GM18861 (cell line): ENCODE data around the gene CADM3.

Experiments used
- ATAC-seq: cut with Tn5 transposase; IDR thresholded peaks from one replicate; pipeline ENCODE4 v1.9.1; 2021; ENCODE audit not compliant: unreplicated experiment

CADM3 gene

GRCh38 chr1:159172614-159173291 is 1.3 kb downstream of the CADM3 start:
- no peak for ATAC-seq

GRCh38 chr1:159173320-159173719 is 1.9 kb downstream of the CADM3 start:
- no peak for ATAC-seq

GRCh38 chr1:159175571-159175970 is 4.2 kb downstream of the CADM3 start:
- ATAC-seq, result no peak

GRCh38 chr1:159177272-159177907 is 6.0 kb downstream of the CADM3 start:
- ATAC-seq, result no peak

- ATAC-seq, result no peak
Measured at GRCh38 chr1:159179906-159180305, 8.5 kb downstream of the CADM3 start.

- ATAC-seq, result no peak
Measured at GRCh38 chr1:159180516-159180915, 9.1 kb downstream of the CADM3 start.

- ATAC-seq, result no peak
Measured at GRCh38 chr1:159181328-159182024, 10.1 kb downstream of the CADM3 start.

GRCh38 chr1:159184201-159184600 is 12.8 kb downstream of the CADM3 start:
- ATAC-seq, result no peak

GRCh38 chr1:159185121-159185520 is 13.7 kb downstream of the CADM3 start:
- no peak for ATAC-seq

GRCh38 chr1:159187033-159187432 is 15.6 kb downstream of the CADM3 start:
- no peak for ATAC-seq

- ATAC-seq, result no peak
Measured at GRCh38 chr1:159187647-159188374, 16.4 kb downstream of the CADM3 start.

- ATAC-seq, result peak; percentile 89
Measured at GRCh38 chr1:159188375-159188788, 17.0 kb downstream of the CADM3 start.

- no peak for ATAC-seq
Measured at GRCh38 chr1:159190441-159190840, 19.0 kb downstream of the CADM3 start.

GRCh38 chr1:159196543-159196942 is 25.1 kb downstream of the CADM3 start:
- ATAC-seq, result no peak

GRCh38 chr1:159197561-159198557 is 26.4 kb downstream of the CADM3 start:
- ATAC-seq, result peak; percentile 83

GRCh38 chr1:159199901-159200300 is 28.5 kb downstream of the CADM3 start:
- no peak for ATAC-seq

GRCh38 chr1:159200769-159201168 is 29.4 kb downstream of the CADM3 start:
- ATAC-seq, result no peak

- no peak for ATAC-seq
Measured at GRCh38 chr1:159201642-159202041, 30.2 kb downstream of the CADM3 start.

- no peak for ATAC-seq
Measured at GRCh38 chr1:159203610-159204009, 32.2 kb downstream of the CADM3 start.
